Neural progenitor cell (in vitro differentiated cells): Measurements from ENCODE around the gene YBX2. TPM values are rescaled to one million over a fixed set of nuclear protein-coding genes. Genes with fewer than 3 reads are reported as not detected.

Source experiments
- DNase-seq: peaks from one replicate; pipeline ENCODE4 v3.0.0-alpha.2; 2016; ENCODE audit warnings: low spot score
- H2AFZ ChIP-seq: fragments of 200-600 bp; sonication (generic); replicated peaks from 2 replicates; pipeline ENCODE4 v1.6.1; 2016; ENCODE audit warnings: antibody characterized with exemption
- H3F3A ChIP-seq: fragments of 200-600 bp; sonication (generic); 2 replicates; pipeline ENCODE4 v1.6.1; 2016; ENCODE audit warnings: antibody characterized with exemption, low read depth
- H3K27ac ChIP-seq: fragments of 200-600 bp; sonication (generic); 2 replicates; pipeline ENCODE4 v1.5.1; 2016; ENCODE audit warnings: mild to moderate bottlenecking
- H3K27me3 ChIP-seq: fragments of 200-600 bp; sonication (generic); 2 replicates; pipeline ENCODE4 v1.6.1; 2016; ENCODE audit warnings: mild to moderate bottlenecking, moderate library complexity
- H3K36me3 ChIP-seq: fragments of 200-600 bp; sonication (generic); 2 replicates; pipeline ENCODE4 v1.5.1; 2016
- H3K4me1 ChIP-seq: fragments of 200-600 bp; sonication (generic); 2 replicates; pipeline ENCODE4 v1.6.1; 2016; ENCODE audit warnings: mixed run types
- H3K4me2 ChIP-seq: fragments of 200-600 bp; sonication (generic); 2 replicates; pipeline ENCODE4 v1.6.1; 2016
- H3K4me3 ChIP-seq: fragments of 200-600 bp; sonication (generic); 2 replicates; pipeline ENCODE4 v1.5.1; 2016
- H3K79me2 ChIP-seq: fragments of 200-600 bp; sonication (generic); 2 replicates; pipeline ENCODE4 v1.6.1; 2016; ENCODE audit warnings: low read depth
- H3K9ac ChIP-seq: fragments of 200-600 bp; sonication (generic); 2 replicates; pipeline ENCODE4 v1.6.1; 2016
- H3K9me3 ChIP-seq: fragments of 200-600 bp; sonication (generic); 2 replicates; pipeline ENCODE4 v1.5.1; 2016; ENCODE audit warnings: low read depth
- H4K20me1 ChIP-seq: fragments of 200-600 bp; sonication (generic); 2 replicates; pipeline ENCODE4 v1.6.1; 2016; ENCODE audit warnings: low read depth
- H3K27ac Mint-ChIP-seq: 3 replicates; pipeline ENCODE4 v1.8.0; 2021; ENCODE audit warnings: mixed read lengths
- H3K27me3 Mint-ChIP-seq: 2 replicates; pipeline ENCODE4 v1.8.0; 2022; ENCODE audit warnings: low read depth, mild to moderate bottlenecking, inconsistent platforms, moderate library complexity, mixed read lengths; ENCODE audit not compliant: insufficient read depth
- H3K36me3 Mint-ChIP-seq: 3 replicates; pipeline ENCODE4 v1.8.0; 2021; ENCODE audit warnings: mixed read lengths
- H3K4me1 Mint-ChIP-seq: 3 replicates; pipeline ENCODE4 v1.8.0; 2021; ENCODE audit warnings: mixed read lengths
- H3K4me3 Mint-ChIP-seq: 3 replicates; pipeline ENCODE4 v1.8.0; 2021; ENCODE audit warnings: mild to moderate bottlenecking, moderate library complexity, mixed read lengths
- H3K9me3 Mint-ChIP-seq: 3 replicates; pipeline ENCODE4 v1.8.0; 2020; ENCODE audit warnings: mixed read lengths
- CTCF ChIP-seq: fragments of 200-600 bp; sonication (generic); IDR thresholded peaks from 2 replicates; pipeline ENCODE4 v1.5.1; 2017; ENCODE audit warnings: antibody characterized with exemption, mild to moderate bottlenecking
- EZH2 ChIP-seq: fragments of 200-600 bp; sonication (generic); IDR thresholded peaks from 2 replicates; pipeline ENCODE4 v1.6.1; 2017; ENCODE audit warnings: antibody characterized with exemption, mild to moderate bottlenecking, moderate library complexity
- EZH2phosphoT487 ChIP-seq: fragments of 200-600 bp; sonication (generic); IDR thresholded peaks from 2 replicates; pipeline ENCODE4 v1.6.1; 2017; ENCODE audit warnings: antibody characterized with exemption
- total RNA-seq: library from RNA; depleted of rRNA; stranded (reverse); fragments of >200 nt; gene quantifications from 2 replicates; pipeline ENCODE4 v1.2.3, GENCODE V29; 2015; ENCODE audit warnings: low replicate concordance

Gene YBX2
- total RNA-seq, 1 donor from 2014 or later = 2.7 TPM

GRCh38 chr17:7292194-7292593 lies 2.2 kb downstream of the YBX2 start:
- Mint-ChIP-seq H3K27me3 (peaks cover 24% of the 10 kb centered on the region), H3K27ac (no peak overlapping the region), H3K4me1 (peaks cover 22% of the 10 kb centered on the region), H3K4me3 (peak overlapping the region; percentile 30), H3K36me3 (no peaks in the 10 kb centered on the region), H3K9me3 (peaks cover 2% of the 10 kb centered on the region)
- Histone ChIP-seq H3F3A (peaks cover 37% of the 10 kb centered on the region), H2AFZ (no peak overlapping the region), H3K36me3 (no peaks in the 10 kb centered on the region), H3K4me2 (no peak overlapping the region), H3K27me3 (peaks cover 67% of the 10 kb centered on the region), H4K20me1 (peaks cover 11% of the 10 kb centered on the region), H3K4me1 (peaks cover 7% of the 10 kb centered on the region), H3K9me3 (no peaks in the 10 kb centered on the region), H3K79me2 (no peaks in the 10 kb centered on the region), H3K4me3 (no peak overlapping the region), H3K27ac (no peak overlapping the region), H3K9ac (no peak overlapping the region)
- no peak for DNase-seq
- TF ChIP-seq EZH2phosphoT487 (no peak), EZH2 (no peak), CTCF (no peak)

- Histone ChIP-seq H3K27ac (no peak overlapping the region), H3K9me3 (no peaks in the 10 kb centered on the region), H2AFZ (no peak overlapping the region), H3K79me2 (no peaks in the 10 kb centered on the region), H3K4me2 (no peak overlapping the region), H3K27me3 (peaks cover 52% of the 10 kb centered on the region), H3K9ac (no peak overlapping the region), H3K4me3 (no peak overlapping the region), H3K36me3 (no peaks in the 10 kb centered on the region), H3K4me1 (peaks cover 7% of the 10 kb centered on the region), H3F3A (peaks cover 26% of the 10 kb centered on the region), H4K20me1 (peaks cover 7% of the 10 kb centered on the region)
- Mint-ChIP-seq H3K27me3 (peaks cover 17% of the 10 kb centered on the region), H3K4me1 (peaks cover 14% of the 10 kb centered on the region), H3K4me3 (no peak overlapping the region), H3K27ac (peak overlapping the region; percentile 12), H3K9me3 (peaks cover 2% of the 10 kb centered on the region), H3K36me3 (peaks cover 1% of the 10 kb centered on the region)
- TF ChIP-seq CTCF = no peak
- no peak for TF ChIP-seq EZH2phosphoT487
- no peak for TF ChIP-seq EZH2
- no peak for DNase-seq
Measured at GRCh38 chr17:7290685-7291084, 3.8 kb downstream of the YBX2 start.

- Histone ChIP-seq H3K79me2 (no peaks in the 10 kb centered on the region), H3K4me2 (no peak overlapping the region), H3K4me1 (peaks cover 7% of the 10 kb centered on the region), H2AFZ (no peak overlapping the region), H3K36me3 (no peaks in the 10 kb centered on the region), H3K4me3 (no peak overlapping the region), H3K9me3 (no peaks in the 10 kb centered on the region), H3F3A (peaks cover 21% of the 10 kb centered on the region), H3K27me3 (peaks cover 47% of the 10 kb centered on the region), H3K9ac (no peak overlapping the region), H4K20me1 (peaks cover 5% of the 10 kb centered on the region), H3K27ac (no peak overlapping the region)
- Mint-ChIP-seq H3K9me3 (peaks cover 2% of the 10 kb centered on the region), H3K27ac (no peak overlapping the region), H3K27me3 (peaks cover 13% of the 10 kb centered on the region), H3K36me3 (peaks cover 1% of the 10 kb centered on the region), H3K4me3 (no peak overlapping the region), H3K4me1 (peaks cover 12% of the 10 kb centered on the region)
- no peak for DNase-seq
- TF ChIP-seq EZH2 = no peak
- TF ChIP-seq CTCF = no peak
- TF ChIP-seq EZH2phosphoT487 = no peak
Measured at GRCh38 chr17:7290166-7290565, 4.3 kb downstream of the YBX2 start.
